ENCODE measurements around the gene FCHO2. TPM values are rescaled to one million over a fixed set of nuclear protein-coding genes. Genes with fewer than 3 reads are reported as not detected.
"Not testable (repeated sequence)": the region's sequence is repeated elsewhere in the genome, so short reads cannot be mapped to it uniquely, and the experiment has no call there.

The FCHO2 gene
- total RNA-seq, 4 donors from 2014 or later, result 25.3 to 39.9 (median 31.0) TPM

DNA sequence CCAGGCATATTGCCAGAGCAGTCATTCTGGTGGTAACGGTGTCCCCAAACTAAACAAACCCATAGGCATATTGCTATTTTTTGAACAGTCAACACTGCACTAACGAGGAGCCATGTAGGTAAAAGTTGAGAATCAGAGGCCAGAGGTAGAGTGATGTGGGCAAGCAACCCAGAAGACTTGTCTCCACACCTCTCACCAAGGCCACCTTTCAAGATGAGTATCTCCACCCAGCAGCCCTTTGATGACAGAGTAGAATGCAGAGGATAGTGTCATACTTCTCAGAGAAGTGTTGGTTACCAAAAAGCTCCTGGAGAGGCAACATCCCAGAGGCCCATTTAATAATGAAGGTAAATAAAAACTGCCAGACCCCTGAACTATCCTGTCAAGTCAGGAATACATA, 63.9 kb downstream of the FCHO2 start:
- DNase-seq (ENCODE audit: low spot score), result no peak
- ATAC-seq (ENCODE audit: low FRiP score), result no peak
- TF ChIP-seq CTCF (IDR thresholded peaks at IDR 0.05), result no peak

DNA sequence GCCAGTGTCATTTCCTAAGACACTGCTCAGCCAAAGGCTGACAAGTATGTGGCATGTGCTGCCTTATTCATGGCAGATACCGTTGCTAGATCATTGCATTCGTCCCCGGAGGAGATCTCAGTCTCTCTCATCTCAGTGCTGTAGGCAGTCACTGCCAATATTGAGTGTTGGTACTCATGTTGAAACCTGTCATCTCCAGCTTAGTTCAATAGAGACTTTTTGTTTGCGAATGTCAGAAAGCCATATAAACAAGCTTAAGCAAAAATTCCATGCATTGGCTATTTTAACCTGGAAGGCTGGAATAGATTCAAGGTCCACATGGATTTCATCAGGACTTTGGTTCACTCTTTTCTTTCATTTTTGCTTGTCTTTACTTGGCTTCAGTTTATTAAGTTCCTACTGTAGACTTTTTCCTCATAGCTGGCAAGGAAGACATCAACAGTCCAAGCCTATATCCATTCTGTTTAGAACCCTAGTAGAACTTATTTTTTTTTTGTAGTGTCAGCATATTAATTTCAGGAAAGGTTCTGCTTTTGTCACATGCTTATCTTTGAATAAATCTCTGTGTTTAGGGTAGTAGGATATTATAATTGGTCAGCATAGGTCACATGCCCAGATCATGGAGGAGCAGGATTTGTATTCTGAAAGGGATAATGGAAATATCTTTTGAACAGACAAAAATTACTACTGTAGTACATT, 66.8 kb downstream of the FCHO2 start:
- DNase-seq (ENCODE audit: low spot score), result no peak
- TF ChIP-seq CTCF (IDR thresholded peaks at IDR 0.05), result no peak
- no peak for ATAC-seq (ENCODE audit: low FRiP score)

DNA sequence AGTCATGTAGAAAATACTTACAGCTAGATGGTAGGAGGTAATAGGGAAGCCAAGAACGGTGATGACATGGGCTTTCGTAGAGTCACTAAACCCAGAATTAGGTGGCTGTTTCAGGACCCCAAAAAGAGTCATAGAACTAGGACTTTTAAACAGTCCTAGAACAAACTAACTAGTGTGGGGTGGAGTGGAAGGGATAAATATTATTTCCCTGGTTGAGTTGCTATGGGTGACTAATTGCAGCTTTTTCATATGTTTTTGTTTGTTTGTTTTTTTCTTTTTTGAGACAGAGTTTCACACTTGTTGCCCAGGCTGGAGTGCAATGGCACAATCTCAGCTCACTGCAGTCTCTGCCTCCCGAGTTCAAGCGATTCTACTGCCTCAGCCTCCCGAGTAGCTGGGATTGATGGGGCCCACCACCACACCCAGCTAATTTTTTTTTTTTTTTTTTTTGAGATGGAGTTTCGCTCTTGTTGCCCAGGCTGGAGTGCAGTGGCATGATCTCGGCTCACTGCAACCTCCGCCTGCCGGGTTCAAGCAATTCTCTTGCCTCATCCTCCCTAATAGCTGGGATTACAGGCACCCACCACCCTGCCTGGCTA, 69.2 kb downstream of the FCHO2 start:
- DNase-seq (ENCODE audit: low spot score); ATAC-seq (ENCODE audit: low FRiP score): not testable (repeated sequence)

DNA sequence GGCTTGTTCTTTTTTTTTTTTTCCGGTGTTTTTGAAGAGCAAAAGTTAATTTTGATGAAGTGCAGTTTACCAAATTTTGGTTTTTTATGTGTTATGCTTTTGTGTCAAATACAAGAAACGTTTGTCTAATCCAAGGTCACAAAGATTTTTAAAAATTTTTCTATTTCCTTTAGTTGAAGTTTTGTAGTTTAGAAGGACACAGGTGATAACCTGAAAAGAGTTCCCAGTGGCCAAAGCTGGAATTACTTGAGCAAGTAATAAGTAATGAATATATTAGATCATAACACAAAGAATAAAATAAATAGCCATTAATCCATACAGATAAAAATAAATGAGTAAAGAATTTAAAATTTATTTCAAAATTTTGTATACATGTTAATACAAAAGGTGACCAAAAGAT, 71.5 kb downstream of the FCHO2 start:
- ATAC-seq (ENCODE audit: low FRiP score), result no peak
- DNase-seq (ENCODE audit: low spot score), result no peak
- TF ChIP-seq CTCF (IDR thresholded peaks at IDR 0.05), result no peak

DNA sequence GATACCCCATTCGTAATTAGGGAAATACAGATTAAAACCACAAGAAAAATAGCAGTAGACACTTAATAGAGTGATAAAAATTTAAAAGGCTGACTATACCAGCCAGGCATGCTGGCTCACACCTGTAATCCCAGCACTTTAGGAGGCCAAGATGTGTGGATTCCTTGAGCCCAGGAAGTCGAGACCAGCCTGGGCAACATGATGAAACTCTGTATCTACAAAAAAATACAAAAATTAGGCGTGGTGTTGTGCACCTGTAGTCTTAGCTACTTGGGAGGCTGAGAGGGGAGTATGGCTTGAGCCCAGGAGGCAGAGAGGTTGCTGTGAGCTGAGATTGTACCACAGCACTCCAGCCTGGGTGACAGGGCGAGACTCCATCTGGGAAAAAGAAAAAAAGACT, 72.0 kb downstream of the FCHO2 start:
- TF ChIP-seq CTCF (IDR thresholded peaks at IDR 0.05), result no peak
- DNase-seq (ENCODE audit: low spot score) (no peak), ATAC-seq (ENCODE audit: low FRiP score) (no peak)

GRCh38 chr5:73028991-73029595, 73.3 kb downstream of the FCHO2 start:
- no peak for TF ChIP-seq CTCF (IDR thresholded peaks at IDR 0.05)
- ATAC-seq (ENCODE audit: low FRiP score) (no peak), DNase-seq (ENCODE audit: low spot score) (no peak)

- TF ChIP-seq CTCF (IDR thresholded peaks at IDR 0.05), result no peak
- ATAC-seq (ENCODE audit: low FRiP score), result no peak
- no peak for DNase-seq (ENCODE audit: low spot score)
Observed at GRCh38 chr5:73030531-73030930, 74.7 kb downstream of the FCHO2 start.
